ENCODE measurements around the gene MROH2A. TPM values are rescaled to one million over a fixed set of nuclear protein-coding genes. Genes with fewer than 3 reads are reported as not detected.

The MROH2A gene
- total and polyA plus RNA-seq, 4 experiments from 2014 or later: not detected

DNA sequence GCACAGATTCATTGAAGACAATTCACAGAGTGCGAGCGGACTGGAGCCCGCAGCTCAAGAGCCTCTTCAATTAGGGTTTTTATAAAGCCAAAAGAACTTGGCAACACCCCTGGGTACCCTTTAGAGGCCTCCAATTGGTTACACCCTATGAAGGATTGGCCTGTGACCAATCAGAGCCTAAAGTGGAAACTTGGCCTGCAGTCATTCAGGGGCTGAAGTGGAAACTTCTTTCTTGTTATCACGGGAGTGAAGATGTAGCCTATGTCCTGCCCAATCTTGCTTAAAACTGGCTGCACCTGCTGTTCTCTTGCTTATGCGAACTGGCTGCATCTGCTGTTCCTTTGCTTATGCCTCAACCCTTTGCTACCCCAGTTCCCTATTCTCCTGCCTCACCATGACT lies 78.1 kb downstream of the MROH2A start:
- Histone ChIP-seq H3K27me3 (ENCODE audit: insufficient read depth, low read length) (no peaks in the 10 kb centered on the region), H3K27ac (ENCODE audit: low read depth, low read length) (no peak overlapping the region), H3K9me3 (ENCODE audit: control insufficient read depth in 1 of 2, low read length in 2 of 2) (no peaks in the 10 kb centered on the region), H3K36me3 (ENCODE audit: insufficient read depth, low read length) (no peaks in the 10 kb centered on the region), H3K4me1 (ENCODE audit: insufficient read depth, low read length) (peaks cover 26% of the 10 kb centered on the region), H3K4me3 (ENCODE audit: low read length in 2 of 2) (no peak overlapping the region)
- peaks cover 1 to 10% of the 10 kb centered on the region in 2 donors for H3K27me3 Mint-ChIP-seq
- DNase-seq: no peak
- intact Hi-C loops (cut with micrococcal nuclease): loop anchor here (5.0 kb wide), 1 partner anchor 646 kb away; no protein-coding TSS in a partner anchor
- H3K9me3 Mint-ChIP-seq: no peaks in the 10 kb centered on the region
- no peak overlapping the region for H3K27ac Mint-ChIP-seq
- POLR2A ChIA-PET (ENCODE audit: partially characterized antibody): no interaction called here
- peaks cover 0 to 3% of the 10 kb centered on the region in 2 donors for H3K36me3 Mint-ChIP-seq
- peaks cover 4 to 38% (median 24%) of the 10 kb centered on the region in 4 donors for H3K4me1 Mint-ChIP-seq
- peak overlapping the region in 3 of 8 donors; percentile 13 to 63 (median 57) for H3K4me3 Mint-ChIP-seq
- CTCF ChIA-PET (ENCODE audit: partially characterized antibody): interaction anchor here (1.4 to 2.4 kb wide), 3 partner anchors 10 to 13 kb away, joined by 3 to 14 read pairs (median 13); partner anchors contain the start of gene MSL3B

DNA sequence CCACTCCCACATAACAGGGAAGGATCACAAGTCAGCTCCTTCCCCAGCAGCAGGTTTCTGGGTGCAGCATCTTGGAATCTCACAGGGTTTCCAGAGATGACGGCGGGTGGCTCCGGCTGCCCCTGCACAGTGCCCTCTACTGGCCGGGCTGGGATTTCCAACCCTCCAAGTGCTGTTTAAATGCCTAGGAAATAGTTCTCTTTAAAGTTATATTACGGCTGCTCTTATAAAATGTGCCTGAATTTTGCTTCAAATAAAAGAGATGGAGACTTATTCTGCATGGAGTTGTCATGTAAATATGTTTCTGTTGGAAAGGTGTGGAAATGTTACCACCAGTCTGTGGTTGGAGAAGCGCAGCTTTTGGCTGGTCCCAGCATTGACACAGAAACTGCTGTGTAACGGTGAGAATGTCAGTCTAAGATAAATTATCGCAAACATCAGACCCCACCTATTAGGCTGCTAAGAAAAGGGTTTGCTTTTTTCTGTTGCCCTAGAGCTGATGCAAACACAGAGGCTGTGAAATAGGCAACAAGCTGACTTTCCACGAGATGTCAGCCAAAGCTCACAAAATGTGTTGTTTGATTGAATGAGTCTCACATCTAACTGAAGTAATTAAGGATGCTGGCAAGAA lies 79.5 kb downstream of the MROH2A start:
- H3K9me3 Mint-ChIP-seq: peaks cover 0 to 2% (median 0%) of the 10 kb centered on the region in 8 donors
- peaks cover 4 to 33% (median 22%) of the 10 kb centered on the region in 4 donors for H3K4me1 Mint-ChIP-seq
- H3K4me1 ChIP-seq (ENCODE audit: insufficient read depth, low read length): peaks cover 20% of the 10 kb centered on the region
- peak overlapping the region in 1 of 7 donors; percentile 3 for H3K27ac Mint-ChIP-seq
- POLR2A ChIA-PET (ENCODE audit: partially characterized antibody): no interaction called here
- no peaks in the 10 kb centered on the region for H3K27me3 ChIP-seq (ENCODE audit: insufficient read depth, low read length)
- H3K4me3 Mint-ChIP-seq: peak overlapping the region in 4 of 8 donors; percentile 19 to 59 (median 26)
- no peak overlapping the region for H3K4me3 ChIP-seq (ENCODE audit: low read length in 2 of 2)
- no peaks in the 10 kb centered on the region for H3K9me3 ChIP-seq (ENCODE audit: control insufficient read depth in 1 of 2, low read length in 2 of 2)
- peaks cover 2 to 4% of the 10 kb centered on the region in 2 donors for H3K27me3 Mint-ChIP-seq
- H3K27ac ChIP-seq (ENCODE audit: low read depth, low read length): no peak overlapping the region
- CTCF ChIA-PET (ENCODE audit: partially characterized antibody): interaction anchor here (0.8 to 2.4 kb wide), 8 partner anchors 9 to 643 kb away, joined by 3 to 14 read pairs (median 5); partner anchors contain the start of gene MSL3B
- intact Hi-C loops (cut with micrococcal nuclease): loop anchor here (5.0 kb wide), 1 partner anchor 645 kb away; no protein-coding TSS in a partner anchor
- peak; percentile 18 to 38 (median 36) for DNase-seq
- no peaks in the 10 kb centered on the region for H3K36me3 ChIP-seq (ENCODE audit: insufficient read depth, low read length)
- peaks cover 0 to 3% of the 10 kb centered on the region in 2 donors for H3K36me3 Mint-ChIP-seq

DNA sequence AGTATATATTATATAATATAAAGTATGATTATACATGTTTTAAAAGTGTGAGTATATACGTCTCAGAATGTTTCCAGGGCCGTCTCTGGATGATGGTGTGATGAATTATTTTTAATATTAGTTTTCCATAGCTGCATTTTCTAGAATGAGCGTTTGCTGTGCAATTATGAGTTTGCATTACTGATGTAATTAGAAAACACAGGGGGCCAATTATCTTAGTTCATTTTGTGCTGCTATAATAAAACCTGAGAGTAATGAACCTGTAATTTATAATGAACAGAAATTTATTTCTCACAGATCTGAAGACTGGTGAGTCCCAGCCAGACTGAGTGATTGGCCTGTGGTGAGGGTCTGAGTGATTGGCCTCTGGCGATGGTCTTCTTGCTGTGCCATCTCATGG lies 80.2 kb downstream of the MROH2A start:
- no peaks in the 10 kb centered on the region for H3K36me3 ChIP-seq (ENCODE audit: insufficient read depth, low read length)
- peaks cover 15% of the 10 kb centered on the region for H3K4me1 ChIP-seq (ENCODE audit: insufficient read depth, low read length)
- peaks cover 4 to 26% (median 18%) of the 10 kb centered on the region in 4 donors for H3K4me1 Mint-ChIP-seq
- peaks cover 0 to 4% (median 0%) of the 10 kb centered on the region in 8 donors for H3K9me3 Mint-ChIP-seq
- no peak overlapping the region for H3K4me3 ChIP-seq (ENCODE audit: low read length in 2 of 2)
- H3K36me3 Mint-ChIP-seq: peaks cover 3% of the 10 kb centered on the region in 2 donors
- H3K4me3 Mint-ChIP-seq: no peak overlapping the region
- no peak overlapping the region for H3K27ac Mint-ChIP-seq
- POLR2A ChIA-PET (ENCODE audit: partially characterized antibody): no interaction called here
- CTCF ChIA-PET (ENCODE audit: partially characterized antibody): interaction anchor here (0.9 to 2.4 kb wide), 6 partner anchors 8 to 642 kb away, joined by 3 to 14 read pairs (median 7); partner anchors contain the start of gene MSL3B
- no peaks in the 10 kb centered on the region for H3K9me3 ChIP-seq (ENCODE audit: control insufficient read depth in 1 of 2, low read length in 2 of 2)
- H3K27me3 Mint-ChIP-seq: peaks cover 2 to 4% of the 10 kb centered on the region in 2 donors
- no peak for DNase-seq
- no peak overlapping the region for H3K27ac ChIP-seq (ENCODE audit: low read depth, low read length)
- no peaks in the 10 kb centered on the region for H3K27me3 ChIP-seq (ENCODE audit: insufficient read depth, low read length)
- intact Hi-C loops (cut with micrococcal nuclease): loop anchor here (5.0 kb wide), 1 partner anchor 644 kb away; no protein-coding TSS in a partner anchor

DNA sequence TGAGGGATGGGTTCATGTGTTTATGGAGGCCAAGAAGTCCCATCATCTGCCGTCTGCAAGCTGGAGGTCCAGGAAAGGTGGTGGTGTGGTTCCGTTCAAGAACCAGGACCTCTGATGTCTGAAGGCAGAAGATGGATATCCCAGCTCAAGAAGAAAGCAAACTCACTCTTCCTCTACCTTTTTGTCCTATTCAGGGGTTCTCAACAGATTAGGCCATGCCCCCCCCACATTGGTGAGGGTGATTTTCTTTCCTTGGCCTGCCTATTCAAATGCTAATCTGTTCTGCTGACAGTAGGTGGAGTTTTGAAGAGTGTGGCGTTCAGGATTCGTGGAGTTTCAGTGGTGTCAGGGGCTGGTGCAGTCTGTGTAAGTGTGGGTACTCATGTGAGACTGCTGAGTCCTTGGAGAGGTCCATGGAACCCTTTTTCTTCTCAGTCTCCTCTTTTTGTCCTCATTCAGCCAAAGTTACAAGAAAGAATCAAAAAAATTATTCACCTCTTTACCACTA lies 84.2 kb downstream of the MROH2A start:
- peaks cover 0 to 1% of the 10 kb centered on the region in 2 donors for H3K27me3 Mint-ChIP-seq
- POLR2A ChIA-PET (ENCODE audit: partially characterized antibody): no interaction called here
- H3K4me3 ChIP-seq (ENCODE audit: low read length in 2 of 2): no peak overlapping the region
- no peak overlapping the region for H3K27ac ChIP-seq (ENCODE audit: low read depth, low read length)
- CTCF ChIA-PET (ENCODE audit: partially characterized antibody): no interaction called here
- peaks cover 0 to 7% (median 4%) of the 10 kb centered on the region in 4 donors for H3K4me1 Mint-ChIP-seq
- intact Hi-C loops (cut with micrococcal nuclease): no loop called here
- peaks cover 0 to 12% (median 6%) of the 10 kb centered on the region in 8 donors for H3K9me3 Mint-ChIP-seq
- H3K9me3 ChIP-seq (ENCODE audit: control insufficient read depth in 1 of 2, low read length in 2 of 2): no peaks in the 10 kb centered on the region
- H3K4me3 Mint-ChIP-seq: no peak overlapping the region
- H3K36me3 ChIP-seq (ENCODE audit: insufficient read depth, low read length): no peaks in the 10 kb centered on the region
- DNase-seq: no peak
- H3K27me3 ChIP-seq (ENCODE audit: insufficient read depth, low read length): no peaks in the 10 kb centered on the region
- H3K4me1 ChIP-seq (ENCODE audit: insufficient read depth, low read length): no peaks in the 10 kb centered on the region
- peaks cover 0 to 7% of the 10 kb centered on the region in 2 donors for H3K36me3 Mint-ChIP-seq
- H3K27ac Mint-ChIP-seq: peak overlapping the region in 1 of 7 donors; percentile 64

DNA sequence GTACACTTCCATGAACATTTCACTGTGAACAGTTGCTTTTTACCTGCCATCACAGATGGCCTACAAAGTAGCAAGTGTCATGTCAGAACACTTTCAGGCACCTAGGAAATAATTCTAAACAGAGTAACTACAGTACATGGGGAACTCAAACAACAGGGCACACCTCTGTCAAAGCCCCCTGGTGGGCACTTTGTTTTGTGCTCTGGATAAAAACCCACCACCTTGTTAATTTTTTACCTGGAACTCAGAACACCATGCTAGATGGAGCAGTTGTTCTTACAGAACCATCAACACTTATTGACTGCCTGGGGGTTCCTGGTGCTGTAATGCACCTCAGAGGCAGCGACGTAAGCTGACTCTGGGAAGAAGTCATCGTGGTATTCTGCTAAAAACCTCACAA lies 87.7 kb downstream of the MROH2A start:
- intact Hi-C loops (cut with micrococcal nuclease): no loop called here
- no peaks in the 10 kb centered on the region for H3K4me1 ChIP-seq (ENCODE audit: insufficient read depth, low read length)
- H3K9me3 ChIP-seq (ENCODE audit: control insufficient read depth in 1 of 2, low read length in 2 of 2): no peaks in the 10 kb centered on the region
- H3K9me3 Mint-ChIP-seq: peaks cover 2 to 23% (median 17%) of the 10 kb centered on the region in 8 donors
- no peaks in the 10 kb centered on the region for H3K36me3 ChIP-seq (ENCODE audit: insufficient read depth, low read length)
- no peak overlapping the region for H3K4me3 ChIP-seq (ENCODE audit: low read length in 2 of 2)
- H3K4me1 Mint-ChIP-seq: peaks cover 2 to 8% (median 5%) of the 10 kb centered on the region in 4 donors
- H3K36me3 Mint-ChIP-seq: peaks cover 4 to 7% of the 10 kb centered on the region in 2 donors
- no peaks in the 10 kb centered on the region for H3K27me3 ChIP-seq (ENCODE audit: insufficient read depth, low read length)
- H3K27ac ChIP-seq (ENCODE audit: low read depth, low read length): no peak overlapping the region
- POLR2A ChIA-PET (ENCODE audit: partially characterized antibody): no interaction called here
- H3K27me3 Mint-ChIP-seq: peaks cover 4% of the 10 kb centered on the region in 2 donors
- no peak for DNase-seq
- no peak overlapping the region for H3K27ac Mint-ChIP-seq
- peak overlapping the region in 2 of 8 donors; percentile 24 to 52 for H3K4me3 Mint-ChIP-seq
- CTCF ChIA-PET (ENCODE audit: partially characterized antibody): interaction anchor here (1.4 to 2.8 kb wide), 2 partner anchors 9 to 10 kb away, joined by 3 to 14 read pairs; no protein-coding TSS in a partner anchor

DNA sequence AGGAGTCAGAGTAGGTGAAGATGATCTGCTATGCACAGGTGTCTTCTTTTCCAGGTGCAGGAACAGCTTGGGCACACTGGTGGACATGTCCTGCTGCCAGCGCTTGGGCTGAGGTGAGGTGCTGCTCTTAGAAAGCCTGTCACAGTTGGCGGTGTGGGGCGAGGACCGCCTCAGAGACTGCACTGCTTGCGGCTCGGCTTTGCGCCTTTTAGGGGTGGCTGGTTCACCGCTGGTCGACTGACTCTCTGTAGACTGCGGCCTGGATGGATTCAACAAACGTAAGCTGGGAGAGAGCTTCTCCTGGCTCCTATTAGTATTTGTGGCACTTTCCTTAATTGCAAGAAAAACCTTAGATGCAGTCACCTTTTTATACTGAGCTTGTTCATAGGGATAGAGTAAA lies 88.3 kb downstream of the MROH2A start:
- CTCF ChIA-PET (ENCODE audit: partially characterized antibody): interaction anchor here (1.4 to 2.8 kb wide), 2 partner anchors 9 to 11 kb away, joined by 3 to 14 read pairs; no protein-coding TSS in a partner anchor
- Mint-ChIP-seq H3K4me3 (peak overlapping the region in 3 of 8 donors; percentile 18 to 21 (median 20)), H3K9me3 (peaks cover 2 to 24% (median 17%) of the 10 kb centered on the region in 8 donors), H3K36me3 (peaks cover 4 to 7% of the 10 kb centered on the region in 2 donors), H3K27me3 (peaks cover 5 to 10% of the 10 kb centered on the region in 2 donors), H3K4me1 (peaks cover 2 to 8% (median 5%) of the 10 kb centered on the region in 4 donors), H3K27ac (no peak overlapping the region)
- Histone ChIP-seq H3K4me3 (ENCODE audit: low read length in 2 of 2) (no peak overlapping the region), H3K27me3 (ENCODE audit: insufficient read depth, low read length) (no peaks in the 10 kb centered on the region), H3K36me3 (ENCODE audit: insufficient read depth, low read length) (no peaks in the 10 kb centered on the region), H3K4me1 (ENCODE audit: insufficient read depth, low read length) (no peaks in the 10 kb centered on the region), H3K9me3 (ENCODE audit: control insufficient read depth in 1 of 2, low read length in 2 of 2) (no peaks in the 10 kb centered on the region), H3K27ac (ENCODE audit: low read depth, low read length) (no peak overlapping the region)
- no peak for DNase-seq
- intact Hi-C loops (cut with micrococcal nuclease): no loop called here
- POLR2A ChIA-PET (ENCODE audit: partially characterized antibody): no interaction called here
